HG03342 (cell line): ENCODE results near the gene MED22.
A peak's percentile ranks its signal among the peaks of the same experiment; 100 is the strongest.
"Not testable (repeated sequence)": the region's sequence is repeated elsewhere in the genome, so short reads cannot be mapped to it uniquely, and the experiment has no call there.

Source experiments
- ATAC-seq: cut with Tn5 transposase; IDR thresholded peaks from one replicate; pipeline ENCODE4 v1.9.1; 2021; ENCODE audit warnings: mild to moderate bottlenecking, moderate library complexity; ENCODE audit not compliant: unreplicated experiment

Gene MED22

DNA sequence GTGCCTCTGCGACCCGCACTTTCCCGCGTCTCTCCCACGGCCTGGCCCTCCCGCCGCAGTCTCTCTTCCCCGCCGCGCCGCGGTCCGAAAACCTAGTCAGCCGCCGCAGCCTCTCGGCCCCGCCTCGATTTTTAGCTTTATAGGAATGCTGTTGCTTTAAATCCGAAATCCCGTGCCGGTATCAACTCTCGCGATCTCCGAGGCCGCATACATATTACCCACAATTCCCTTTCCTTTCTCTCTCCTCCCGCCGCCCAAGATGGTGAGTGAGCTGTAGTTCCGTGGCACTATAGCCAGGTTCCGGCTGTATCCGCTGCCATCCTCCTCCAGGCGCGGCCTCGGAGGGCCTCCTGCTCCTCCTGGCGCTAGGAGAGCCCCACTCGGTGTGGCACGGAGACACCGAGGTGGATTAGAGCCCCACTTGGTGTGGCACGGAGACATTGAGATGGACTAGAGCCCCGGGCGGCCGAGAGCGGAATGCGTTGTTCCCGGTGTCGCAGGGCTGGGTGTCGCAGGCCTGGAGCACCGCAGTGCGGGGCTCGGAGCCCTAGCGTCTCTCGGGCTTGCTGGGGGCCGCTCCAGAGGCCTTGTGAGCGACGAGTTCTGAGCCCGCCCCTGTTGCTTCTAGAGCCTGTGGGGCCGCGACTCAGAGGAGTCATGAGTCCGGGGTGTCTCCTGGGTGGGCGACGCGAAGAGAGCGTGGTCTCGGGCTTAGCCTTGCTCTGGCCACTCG, at the start of gene MED22, which contains the start of gene RPL7A:
Gene MED22, minus strand, starts transcription at position 147 of the 733 bp plus-strand sequence. CDS start 1,469 bp downstream, outside the sequence.
Gene RPL7A, plus strand, starts transcription at position 234 of the 733 bp plus-strand sequence. Its CDS starts 26 bp downstream, at position 260.
- peak; percentile 62 for ATAC-seq

GRCh38 chr9:133397370-133397769, 49.4 kb upstream of the MED22 start:
- no peak for ATAC-seq

DNA sequence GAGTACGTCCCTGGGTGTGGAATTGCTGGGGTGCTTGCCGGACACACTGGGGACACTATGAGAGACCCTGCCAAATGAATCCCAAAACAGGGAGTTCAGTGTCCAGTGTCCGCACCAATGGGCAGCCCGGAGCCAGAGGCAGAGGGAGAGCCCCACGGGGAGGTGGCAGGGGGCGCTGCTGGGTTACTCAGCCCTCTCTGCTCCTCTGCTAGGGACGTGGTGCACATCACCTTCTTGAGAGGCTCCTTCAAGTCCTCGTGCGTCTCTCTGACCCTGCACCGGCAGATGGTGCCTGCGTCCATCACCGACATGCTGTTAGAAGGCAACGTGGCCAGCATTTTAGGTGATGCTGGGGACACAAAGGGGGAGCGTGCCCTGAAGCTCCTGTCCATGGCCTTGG, 49.0 kb upstream of the MED22 start:
- ATAC-seq = no peak

GRCh38 chr9:133394687-133395271, 46.8 kb upstream of the MED22 start:
- no peak for ATAC-seq

- ATAC-seq = no peak
Measured at GRCh38 chr9:133393399-133393798, 45.5 kb upstream of the MED22 start.

- not testable (repeated sequence) for ATAC-seq
Measured at GRCh38 chr9:133392308-133392707, 44.4 kb upstream of the MED22 start.

DNA sequence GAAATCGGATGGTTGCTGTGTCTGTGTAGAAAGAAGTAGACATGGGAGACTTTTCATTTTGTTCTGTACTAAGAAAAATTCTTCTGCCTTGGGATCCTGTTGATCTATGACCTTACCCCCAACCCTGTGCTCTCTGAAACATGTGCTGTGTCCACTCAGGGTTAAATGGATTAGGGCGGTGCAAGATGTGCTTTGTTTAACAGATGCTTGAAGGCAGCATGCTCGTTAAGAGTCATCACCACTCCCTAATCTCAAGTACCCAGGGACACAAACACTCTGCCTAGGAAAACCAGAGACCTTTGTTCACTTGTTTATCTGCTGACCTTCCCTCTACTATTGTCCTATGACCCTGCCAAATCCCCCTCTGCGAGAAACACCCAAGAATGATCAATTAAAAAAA, 43.5 kb upstream of the MED22 start:
- ATAC-seq = not testable (repeated sequence)

- ATAC-seq = no peak
Measured at GRCh38 chr9:133390713-133391112, 42.8 kb upstream of the MED22 start.

GRCh38 chr9:133389562-133389961, 41.6 kb upstream of the MED22 start:
- ATAC-seq = no peak

GRCh38 chr9:133389025-133389557, 41.2 kb upstream of the MED22 start:
- ATAC-seq = no peak

DNA sequence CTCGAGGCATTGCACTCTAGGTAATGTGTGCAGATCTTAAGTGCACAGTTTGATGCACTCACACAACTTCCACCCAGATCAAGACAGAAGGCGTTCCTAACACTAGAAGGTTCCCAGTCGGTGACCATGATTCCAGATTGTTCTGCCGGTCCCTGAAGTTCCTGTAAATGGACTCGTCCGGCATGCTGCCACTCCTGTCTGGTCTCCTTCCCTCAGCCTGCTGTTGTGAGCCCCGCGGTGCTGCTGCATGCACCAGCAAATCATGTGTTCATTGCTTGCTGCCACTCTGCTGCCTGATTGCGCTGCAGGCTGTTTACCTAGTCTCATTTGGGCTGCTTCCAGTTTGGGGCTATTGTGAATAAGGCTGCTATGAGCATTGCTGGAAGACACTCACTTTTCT, 39.7 kb upstream of the MED22 start:
- no peak for ATAC-seq

DNA sequence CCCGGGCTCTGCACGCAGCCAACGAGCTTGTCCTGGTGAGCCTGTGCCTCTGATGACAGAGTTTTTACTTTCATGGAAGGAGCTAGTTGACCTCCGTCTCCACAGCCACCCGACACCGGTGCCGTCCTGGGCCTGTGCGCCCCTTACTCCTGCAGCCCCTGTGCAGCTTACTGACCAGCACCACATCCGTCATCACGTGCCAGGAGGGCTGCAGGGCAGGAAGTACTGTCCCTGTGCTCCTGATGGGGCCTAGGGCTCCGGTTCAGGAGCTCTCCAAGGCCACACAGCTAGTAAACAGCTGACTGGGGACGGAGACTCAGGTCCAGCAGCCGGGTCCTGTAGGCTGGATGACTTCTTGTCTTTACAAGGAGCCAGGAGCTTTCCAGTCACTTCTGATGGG, 38.4 kb upstream of the MED22 start:
- no peak for ATAC-seq

- ATAC-seq = no peak
Measured at GRCh38 chr9:133385452-133385851, 37.5 kb upstream of the MED22 start.

DNA sequence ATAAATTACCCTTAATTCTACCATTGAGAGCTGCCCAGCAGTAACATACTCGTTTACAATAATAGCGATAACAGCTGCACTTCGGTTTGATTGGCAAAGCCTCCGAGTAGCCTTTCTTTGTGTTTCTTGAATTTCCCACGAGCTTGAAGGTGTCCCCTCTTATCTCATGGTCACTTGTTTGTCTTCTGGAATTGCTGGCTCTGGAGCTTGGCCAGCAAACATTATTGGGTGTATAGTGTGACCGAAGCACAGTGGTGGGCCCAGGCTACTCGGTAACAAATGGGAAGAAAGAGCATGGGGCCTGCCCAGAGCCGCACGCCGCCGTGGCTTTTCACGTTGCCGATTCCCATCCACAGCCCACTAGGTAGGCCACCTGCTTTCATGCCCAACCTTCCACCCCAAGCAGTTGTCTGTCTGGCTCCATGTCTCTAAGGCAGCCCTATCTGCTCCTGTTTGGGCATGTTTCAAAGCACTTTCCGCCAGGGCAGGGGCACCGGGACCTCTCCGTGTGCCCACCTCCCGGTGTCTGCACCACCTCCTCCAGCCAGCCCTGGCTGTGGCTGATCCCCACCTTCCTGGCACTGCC, 36.9 kb upstream of the MED22 start:
- ATAC-seq = no peak

GRCh38 chr9:133383438-133383837, 35.5 kb upstream of the MED22 start:
- no peak for ATAC-seq

GRCh38 chr9:133382507-133383141, 34.7 kb upstream of the MED22 start:
- no peak for ATAC-seq

DNA sequence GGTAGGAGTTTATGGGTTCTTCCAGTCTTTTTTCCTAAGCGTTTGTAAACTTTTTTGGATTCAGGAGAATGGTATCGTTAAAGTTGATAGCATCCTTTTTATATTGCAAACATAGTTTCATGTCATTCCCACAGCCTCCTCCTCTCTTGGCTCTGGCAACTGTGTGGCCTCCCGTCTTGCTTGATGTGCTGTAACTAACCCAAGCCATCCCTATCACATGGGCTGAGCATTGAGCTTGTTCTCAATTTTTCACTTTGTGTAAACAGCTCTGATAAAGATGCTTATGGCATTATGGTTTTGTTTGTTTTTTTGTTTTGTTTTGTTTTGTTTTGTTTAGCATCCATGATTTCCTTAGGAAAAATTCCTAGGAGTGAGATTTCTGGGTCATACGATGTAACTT, 32.8 kb upstream of the MED22 start:
- ATAC-seq = no peak

- no peak for ATAC-seq
Measured at GRCh38 chr9:133379153-133380086, 31.5 kb upstream of the MED22 start.

- ATAC-seq = no peak
Measured at GRCh38 chr9:133378408-133378962, 30.6 kb upstream of the MED22 start.

GRCh38 chr9:133377721-133378216, 29.8 kb upstream of the MED22 start:
- ATAC-seq = no peak
